ENCODE data around the gene PHLDA2.

Gene PHLDA2

GRCh38 chr11:2882396-2883110, 46.7 kb downstream of the PHLDA2 start:
- Histone ChIP-seq H3K36me3 (ENCODE audit: insufficient read depth, low read length) (no peaks in the 10 kb centered on the region), H2AFZ (ENCODE audit: low read depth, low read length) (no peak overlapping the region), H3K4me1 (ENCODE audit: insufficient read depth, low read length) (no peaks in the 10 kb centered on the region), H3K27ac (ENCODE audit: low read length) (no peak overlapping the region), H3K9me3 (ENCODE audit: insufficient read depth, low read length, severe bottlenecking) (no peaks in the 10 kb centered on the region), H3K4me2 (ENCODE audit: insufficient read depth, low read length) (no peak overlapping the region), H3K27me3 (ENCODE audit: insufficient read depth, low read length, poor library complexity) (no peaks in the 10 kb centered on the region), H3K9ac (ENCODE audit: low read depth, low read length) (no peak overlapping the region), H3K79me2 (ENCODE audit: insufficient read depth, low read length) (no peaks in the 10 kb centered on the region), H3K4me3 (ENCODE audit: low read depth in 1 of 2, low read length in 2 of 2) (no peak overlapping the region), H4K20me1 (ENCODE audit: insufficient read depth, low read length) (no peaks in the 10 kb centered on the region)
- TF ChIP-seq CTCF (IDR thresholded peaks at IDR 0.05; ENCODE audit: borderline replicate concordance, extremely low read depth, low read length, poor library complexity, severe bottlenecking) (no peak), EZH2 (IDR thresholded peaks at IDR 0.05; ENCODE audit: borderline replicate concordance, low read depth, low read length, severe bottlenecking) (no peak)
- DNase-seq (no peak), ATAC-seq (ENCODE audit: insufficient read depth, low read depth) (no peak)

- Histone ChIP-seq H3K9ac (ENCODE audit: low read depth, low read length) (no peak overlapping the region), H3K27ac (ENCODE audit: low read length) (no peak overlapping the region)
- no peak for DNase-seq
Measured at GRCh38 chr11:2881981-2882375, 47.2 kb downstream of the PHLDA2 start.

GRCh38 chr11:2881076-2881980, 47.9 kb downstream of the PHLDA2 start:
- Histone ChIP-seq H2AFZ (ENCODE audit: low read depth, low read length) (no peak overlapping the region), H3K9me3 (ENCODE audit: insufficient read depth, low read length, severe bottlenecking) (no peaks in the 10 kb centered on the region), H3K27ac (ENCODE audit: low read length) (no peak overlapping the region), H3K36me3 (ENCODE audit: insufficient read depth, low read length) (no peaks in the 10 kb centered on the region), H3K27me3 (ENCODE audit: insufficient read depth, low read length, poor library complexity) (no peaks in the 10 kb centered on the region), H3K4me1 (ENCODE audit: insufficient read depth, low read length) (no peaks in the 10 kb centered on the region), H3K4me3 (ENCODE audit: low read depth in 1 of 2, low read length in 2 of 2) (no peak overlapping the region), H3K79me2 (ENCODE audit: insufficient read depth, low read length) (no peaks in the 10 kb centered on the region), H3K4me2 (ENCODE audit: insufficient read depth, low read length) (no peak overlapping the region), H3K9ac (ENCODE audit: low read depth, low read length) (no peak overlapping the region), H4K20me1 (ENCODE audit: insufficient read depth, low read length) (no peaks in the 10 kb centered on the region)
- TF ChIP-seq CTCF (IDR thresholded peaks at IDR 0.05; ENCODE audit: borderline replicate concordance, extremely low read depth, low read length, poor library complexity, severe bottlenecking) (no peak), EZH2 (IDR thresholded peaks at IDR 0.05; ENCODE audit: borderline replicate concordance, low read depth, low read length, severe bottlenecking) (no peak)
- DNase-seq (no peak), ATAC-seq (ENCODE audit: insufficient read depth, low read depth) (no peak)

More at GRCh38 chr11:2881981-2882375, 47.2 kb downstream of the PHLDA2 start:
- H3K36me3 ChIP-seq (ENCODE audit: insufficient read depth, low read length), result no peaks in the 10 kb centered on the region
- ATAC-seq (ENCODE audit: insufficient read depth, low read depth), result no peak
- TF ChIP-seq CTCF (IDR thresholded peaks at IDR 0.05; ENCODE audit: borderline replicate concordance, extremely low read depth, low read length, poor library complexity, severe bottlenecking), result no peak
- TF ChIP-seq EZH2 (IDR thresholded peaks at IDR 0.05; ENCODE audit: borderline replicate concordance, low read depth, low read length, severe bottlenecking), result no peak
- no peaks in the 10 kb centered on the region for H4K20me1 ChIP-seq (ENCODE audit: insufficient read depth, low read length)
- no peaks in the 10 kb centered on the region for H3K9me3 ChIP-seq (ENCODE audit: insufficient read depth, low read length, severe bottlenecking)
- no peaks in the 10 kb centered on the region for H3K4me1 ChIP-seq (ENCODE audit: insufficient read depth, low read length)
- H3K4me3 ChIP-seq (ENCODE audit: low read depth in 1 of 2, low read length in 2 of 2), result no peak overlapping the region
- H3K79me2 ChIP-seq (ENCODE audit: insufficient read depth, low read length), result no peaks in the 10 kb centered on the region
- no peaks in the 10 kb centered on the region for H3K27me3 ChIP-seq (ENCODE audit: insufficient read depth, low read length, poor library complexity)
- H3K4me2 ChIP-seq (ENCODE audit: insufficient read depth, low read length), result no peak overlapping the region
- no peak overlapping the region for H2AFZ ChIP-seq (ENCODE audit: low read depth, low read length)

Data from DND-41 (cell line).